Vagina (tissue), 2 donors: Measurements from ENCODE around the gene MON2. TPM values are rescaled to one million over a fixed set of nuclear protein-coding genes. Genes with fewer than 3 reads are reported as not detected.
A peak's percentile ranks its signal among the peaks of the same experiment; 100 is the strongest.

Source experiments
- DNase-seq, 2 donors: peaks; one replicate each; pipeline ENCODE4 v3.0.0-alpha.2; 2017; ENCODE audit errors: extremely low spot score in 2 of 2
- H3K27ac ChIP-seq: fragments of 200-600 bp; sonication (generic); one replicate; pipeline ENCODE4 v1.5.1; 2019
- H3K27me3 ChIP-seq: fragments of 200-600 bp; sonication (generic); one replicate; pipeline ENCODE4 v1.5.1; 2019
- H3K36me3 ChIP-seq, 2 donors: fragments of 200-600 bp; sonication (generic); one replicate each; pipeline ENCODE4 v1.5.1; 2017 to 2019
- H3K4me1 ChIP-seq: fragments of 200-600 bp; sonication (generic); one replicate; pipeline ENCODE4 v1.5.1; 2019
- H3K4me3 ChIP-seq, 2 donors: fragments of 200-600 bp; sonication (generic); 1 replicate in 1 of 2; 2 replicates in 1 of 2; pipeline ENCODE4 v1.5.1; 2016 to 2019
- H3K9me3 ChIP-seq: fragments of 200-600 bp; sonication (generic); one replicate; pipeline ENCODE4 v1.5.1; 2019
- CTCF ChIP-seq, 3 experiments: fragments of 450-650 bp in 2 of 3; fragments of 200-600 bp in 1 of 3; sonication (generic) in 1 of 3; IDR thresholded peaks; one replicate each; pipeline ENCODE4 v1.5.1; 2017 to 2019; ENCODE audit warnings: antibody characterized with exemption in 3 of 3, mild to moderate bottlenecking in 2 of 3, moderate library complexity in 2 of 3
- POLR2A ChIP-seq, 2 donors: fragments of 450-650 bp; IDR thresholded peaks; one replicate each; pipeline ENCODE4 v1.6.1; 2017; ENCODE audit warnings: antibody characterized with exemption in 2 of 2, mild to moderate bottlenecking in 2 of 2, moderate library complexity in 2 of 2
- POLR2AphosphoS5 ChIP-seq, 2 donors: sonication (generic); formaldehyde crosslinking; IDR thresholded peaks; one replicate each; pipeline ENCODE4 v1.9.0; 2017; ENCODE audit warnings: antibody characterized with exemption in 2 of 2, mild to moderate bottlenecking in 2 of 2, low read depth in 1 of 2; ENCODE audit not compliant: insufficient read depth in 1 of 2
- intact Hi-C: fragments of 100-400 bp; cut with DNase I; formaldehyde crosslinking; loops from one replicate; pipeline ENCODE4 v1.15.1; 2023
- total RNA-seq: library from RNA; depleted of rRNA; stranded (reverse); fragments of >200 nt; gene quantifications from one replicate; pipeline ENCODE4 v1.2.3, GENCODE V29; 2016

Gene MON2
- total RNA-seq, 1 donor from 2014 or later = 85.0 TPM

GRCh38 chr12:62598846-62599245, 132.2 kb downstream of the MON2 start:
- no peak overlapping the region for H3K4me3 ChIP-seq
- H3K27ac ChIP-seq = no peak overlapping the region
- no peak for DNase-seq
- peaks cover 7% of the 10 kb centered on the region for H3K4me1 ChIP-seq
- intact Hi-C loops = no loop called here
- H3K36me3 ChIP-seq = no peaks in the 10 kb centered on the region
- no peak for TF ChIP-seq POLR2AphosphoS5 (IDR thresholded peaks at IDR 0.05; ENCODE audit: insufficient read depth in 1 of 2, low read depth in 1 of 2)
- no peak for TF ChIP-seq CTCF (IDR thresholded peaks at IDR 0.05)
- no peaks in the 10 kb centered on the region for H3K27me3 ChIP-seq
- H3K9me3 ChIP-seq = no peaks in the 10 kb centered on the region

- no peaks in the 10 kb centered on the region for H3K27me3 ChIP-seq
- intact Hi-C loops = loop anchor here (5.0 to 10.0 kb wide), 2 partner anchors 125 to 192 kb away; no protein-coding TSS in a partner anchor
- H3K9me3 ChIP-seq = no peaks in the 10 kb centered on the region
- H3K27ac ChIP-seq = no peak overlapping the region
- no peak for DNase-seq
- no peak for TF ChIP-seq CTCF (IDR thresholded peaks at IDR 0.05)
- TF ChIP-seq POLR2AphosphoS5 (IDR thresholded peaks at IDR 0.05; ENCODE audit: insufficient read depth in 1 of 2, low read depth in 1 of 2) = no peak
- no peak for TF ChIP-seq POLR2A (IDR thresholded peaks at IDR 0.05)
- no peaks in the 10 kb centered on the region for H3K36me3 ChIP-seq
- no peak overlapping the region for H3K4me3 ChIP-seq
- peaks cover 12% of the 10 kb centered on the region for H3K4me1 ChIP-seq
Observed at GRCh38 chr12:62599854-62600437, 133.3 kb downstream of the MON2 start.

DNA sequence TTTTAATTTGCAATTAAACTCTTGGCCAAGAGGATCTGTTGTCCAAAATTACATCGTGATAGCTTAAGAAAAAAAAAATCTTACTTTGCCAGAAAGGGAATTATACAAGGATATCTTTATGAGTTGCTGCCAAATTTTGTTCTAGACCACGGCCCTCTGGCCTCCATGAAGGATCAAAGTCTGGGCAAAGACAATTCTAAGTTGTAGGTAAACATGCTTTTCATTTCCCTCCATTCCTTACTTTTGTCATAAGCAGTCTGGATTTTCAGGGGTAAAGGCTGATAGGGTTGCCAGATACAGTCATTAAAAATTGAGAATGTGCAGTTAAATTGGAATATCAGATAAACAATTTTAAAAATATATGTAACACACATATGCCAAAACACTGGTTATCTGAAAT, 135.1 kb downstream of the MON2 start:
- no peaks in the 10 kb centered on the region for H3K36me3 ChIP-seq
- no peaks in the 10 kb centered on the region for H3K9me3 ChIP-seq
- DNase-seq = no peak
- no peaks in the 10 kb centered on the region for H3K27me3 ChIP-seq
- peak overlapping the region; percentile 68 to 73 for H3K4me3 ChIP-seq
- H3K4me1 ChIP-seq = peaks cover 30% of the 10 kb centered on the region
- TF ChIP-seq POLR2A (IDR thresholded peaks at IDR 0.05) = no peak
- no peak for TF ChIP-seq POLR2AphosphoS5 (IDR thresholded peaks at IDR 0.05; ENCODE audit: insufficient read depth in 1 of 2, low read depth in 1 of 2)
- no peak for TF ChIP-seq CTCF (IDR thresholded peaks at IDR 0.05)
- H3K27ac ChIP-seq = peak overlapping the region; percentile 99
- intact Hi-C loops = loop anchor here (5.0 to 10.0 kb wide), 2 partner anchors 123 to 191 kb away; no protein-coding TSS in a partner anchor

GRCh38 chr12:62602255-62603060, 135.8 kb downstream of the MON2 start:
- no peaks in the 10 kb centered on the region for H3K36me3 ChIP-seq
- TF ChIP-seq POLR2A (IDR thresholded peaks at IDR 0.05) = peak in 1 of 2 donors; percentile 48
- no peak for TF ChIP-seq CTCF (IDR thresholded peaks at IDR 0.05)
- peak; percentile 87 to 94 for TF ChIP-seq POLR2AphosphoS5 (IDR thresholded peaks at IDR 0.05; ENCODE audit: insufficient read depth in 1 of 2, low read depth in 1 of 2)
- peak in 1 of 2 donors; percentile 96 for DNase-seq
- H3K4me3 ChIP-seq = peak overlapping the region; percentile 68 to 73
- intact Hi-C loops = loop anchor here (5.0 to 10.0 kb wide), 2 partner anchors 122 to 190 kb away; no protein-coding TSS in a partner anchor
- H3K27ac ChIP-seq = peak overlapping the region; percentile 99
- peaks cover 33% of the 10 kb centered on the region for H3K4me1 ChIP-seq
- no peaks in the 10 kb centered on the region for H3K27me3 ChIP-seq
- no peaks in the 10 kb centered on the region for H3K9me3 ChIP-seq
